Measurements from ENCODE around the gene JAKMIP1.

Gene JAKMIP1

GRCh38 chr4:6201580-6202091, 1.3 kb upstream of the JAKMIP1 start:
- DNase-seq (ENCODE audit: low spot score): no peak

- no peak for DNase-seq (ENCODE audit: low spot score)
Measured at GRCh38 chr4:6200922-6201362, 593 bp upstream of the JAKMIP1 start.

GRCh38 chr4:6199422-6199921, 877 bp downstream of the JAKMIP1 start:
- no peak for DNase-seq (ENCODE audit: low spot score)

DNA sequence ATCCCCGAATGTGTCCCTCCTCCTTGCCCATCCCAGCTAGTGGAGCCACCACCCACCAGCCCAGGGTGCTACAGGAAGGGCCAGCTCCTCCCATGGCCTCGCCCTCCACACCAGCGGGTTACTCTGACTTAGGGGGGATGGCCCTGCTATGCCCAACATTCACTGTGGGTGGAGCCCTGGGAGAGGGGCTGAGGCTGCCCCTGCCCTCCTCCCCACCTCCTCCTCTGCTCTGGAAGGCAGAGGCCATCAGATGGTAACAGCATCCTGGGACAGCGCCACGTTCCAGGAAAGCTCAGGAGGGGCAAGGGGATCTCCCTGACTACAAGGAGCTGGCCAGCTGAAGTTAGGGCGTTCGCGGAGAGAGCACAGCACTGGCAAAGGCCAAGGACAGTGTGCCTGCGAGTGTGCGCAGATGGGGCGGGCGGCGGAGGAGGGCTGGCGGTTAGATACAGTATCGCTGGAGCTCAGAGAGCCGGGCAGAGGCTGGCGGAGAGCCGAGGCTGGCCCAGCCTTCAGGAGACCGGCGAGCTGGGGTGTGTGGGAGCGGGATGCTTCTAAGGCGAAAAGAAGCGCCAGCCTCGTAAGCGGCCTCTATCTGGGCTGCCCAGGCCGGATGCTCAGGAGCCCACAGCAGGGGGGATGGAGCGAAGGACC, 1.5 kb downstream of the JAKMIP1 start:
- no peak for DNase-seq (ENCODE audit: low spot score)

DNA sequence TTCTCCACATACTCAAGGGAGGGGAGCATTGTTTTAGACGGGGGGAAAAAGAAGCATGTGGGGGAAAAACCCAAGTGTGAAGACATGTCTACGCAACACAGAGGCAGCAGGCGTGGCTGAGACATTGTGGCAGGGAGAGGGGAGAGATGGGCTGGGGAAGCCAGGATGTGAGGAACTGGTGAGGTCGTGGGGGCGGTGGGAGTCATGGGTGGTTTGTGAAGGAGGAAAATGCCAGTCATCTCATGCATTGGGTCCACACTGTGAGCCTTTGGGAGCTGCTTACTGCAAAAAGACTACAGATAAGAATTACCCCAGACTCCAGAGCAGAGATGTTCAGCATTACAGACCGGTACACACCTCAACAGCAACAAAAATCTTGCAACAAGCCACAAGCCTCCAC, 2.1 kb downstream of the JAKMIP1 start:
- DNase-seq (ENCODE audit: low spot score): no peak

DNA sequence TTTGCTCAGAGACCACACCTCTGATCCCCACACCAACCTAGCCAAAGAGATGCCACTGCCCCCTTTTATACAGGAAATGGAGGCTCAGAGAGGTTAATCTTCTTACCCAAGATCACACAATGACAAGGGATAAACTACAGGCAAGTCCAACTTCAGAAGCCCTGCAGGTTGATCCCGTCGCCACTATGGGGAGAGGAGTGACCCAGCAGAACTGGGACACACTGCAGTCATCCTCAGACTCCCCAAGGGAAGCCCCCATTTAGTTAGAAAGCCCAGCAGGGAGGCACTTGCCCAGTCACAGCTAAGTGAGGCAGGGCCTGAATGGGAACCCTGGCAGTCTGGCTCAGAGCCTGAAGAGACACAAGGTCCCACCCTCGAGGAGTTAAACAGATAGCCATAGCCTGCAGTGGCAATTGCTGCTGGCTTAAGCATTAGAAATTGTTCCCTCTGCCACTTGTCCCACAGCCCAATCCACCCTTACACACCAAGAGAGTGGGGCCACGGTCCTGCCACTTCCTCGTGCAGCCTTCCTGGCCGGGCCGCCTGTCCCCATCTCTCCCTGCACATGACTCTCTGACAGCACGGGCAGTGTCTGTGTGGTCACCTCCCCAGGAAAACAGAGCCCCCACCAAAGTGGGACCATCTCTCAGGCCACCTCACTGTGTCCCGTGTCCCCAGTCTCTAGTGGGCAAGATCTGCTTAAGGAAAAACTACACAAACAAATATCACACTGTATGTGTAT, 2.7 kb downstream of the JAKMIP1 start:
- no peak for DNase-seq (ENCODE audit: low spot score)

DNA sequence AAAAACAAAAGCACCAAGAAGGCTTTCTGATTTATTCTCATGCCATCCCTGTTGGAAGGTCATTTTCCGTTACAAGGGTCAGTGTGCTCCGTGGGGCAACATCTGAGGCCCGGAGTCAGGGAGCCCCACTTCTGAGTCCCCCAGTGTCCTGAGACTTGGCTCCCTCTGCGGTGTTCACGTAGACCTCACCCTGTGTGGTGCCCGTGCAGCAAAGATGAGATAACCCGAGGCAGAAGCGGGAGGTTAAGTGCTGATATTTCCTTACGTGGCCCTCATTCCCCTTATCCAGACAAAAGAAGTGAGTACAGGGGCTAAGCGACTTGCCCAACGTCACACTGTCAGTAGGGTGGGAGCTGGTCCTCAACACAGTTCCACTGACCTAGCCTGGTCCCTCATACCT, 3.5 kb downstream of the JAKMIP1 start:
- DNase-seq (ENCODE audit: low spot score): no peak

GRCh38 chr4:6196324-6196723, 4.0 kb downstream of the JAKMIP1 start:
- DNase-seq (ENCODE audit: low spot score): no peak

DNA sequence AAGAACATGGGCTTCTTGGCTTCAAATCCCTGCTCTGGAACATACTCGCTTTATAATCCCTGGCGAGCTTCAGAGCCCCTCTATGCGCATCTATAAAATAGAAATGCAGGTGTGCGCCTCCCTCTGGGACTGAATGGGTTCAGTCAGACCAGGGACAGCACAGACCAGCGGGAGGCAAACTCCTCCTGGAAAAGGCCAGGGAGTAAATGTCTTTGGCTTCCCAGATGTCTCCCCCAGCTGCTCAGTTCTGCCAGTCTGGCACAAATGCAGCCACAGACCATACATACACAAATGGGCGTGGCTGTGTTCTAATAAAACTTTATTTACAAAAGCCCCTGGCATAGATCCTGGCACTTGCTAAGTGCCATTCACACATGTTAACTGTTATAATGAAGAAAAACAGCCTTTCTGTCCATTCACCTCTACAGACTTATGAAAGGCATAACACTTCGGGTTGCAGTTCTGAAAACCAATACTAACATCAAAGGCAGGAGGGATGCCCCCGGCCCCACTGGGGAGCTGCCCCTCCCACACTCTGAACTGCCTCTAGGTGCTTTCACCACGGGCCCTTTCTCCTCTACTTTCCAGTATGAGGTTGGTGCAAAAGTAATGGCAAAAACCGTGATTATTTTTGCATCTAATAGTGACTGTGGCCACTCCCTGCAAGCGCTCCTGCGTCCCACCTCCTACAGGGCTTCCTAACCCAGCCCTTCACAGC, 4.6 kb downstream of the JAKMIP1 start:
- DNase-seq (ENCODE audit: low spot score): no peak

- no peak for DNase-seq (ENCODE audit: low spot score)
Measured at GRCh38 chr4:6194458-6195195, 5.7 kb downstream of the JAKMIP1 start.

DNA sequence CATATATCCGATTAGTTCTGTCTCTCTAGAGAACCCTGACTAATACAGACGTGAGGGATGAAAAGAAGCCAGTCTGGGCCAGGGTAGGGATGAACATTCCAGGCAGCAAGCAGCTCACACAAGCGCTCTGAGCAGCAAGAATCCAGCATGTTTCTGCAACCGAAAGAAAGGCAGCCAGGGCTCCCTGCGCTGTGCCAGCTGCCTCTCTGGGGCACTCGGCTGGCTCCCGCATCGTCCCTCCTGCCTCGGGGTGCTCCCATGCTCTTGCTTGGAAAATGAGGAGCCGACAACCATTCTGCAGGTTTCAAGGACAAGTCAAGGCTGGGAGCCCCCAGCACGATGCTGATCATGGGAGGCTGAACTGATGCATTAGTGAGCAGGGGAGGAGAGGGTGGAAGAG, 7.0 kb downstream of the JAKMIP1 start:
- no peak for DNase-seq (ENCODE audit: low spot score)

DNA sequence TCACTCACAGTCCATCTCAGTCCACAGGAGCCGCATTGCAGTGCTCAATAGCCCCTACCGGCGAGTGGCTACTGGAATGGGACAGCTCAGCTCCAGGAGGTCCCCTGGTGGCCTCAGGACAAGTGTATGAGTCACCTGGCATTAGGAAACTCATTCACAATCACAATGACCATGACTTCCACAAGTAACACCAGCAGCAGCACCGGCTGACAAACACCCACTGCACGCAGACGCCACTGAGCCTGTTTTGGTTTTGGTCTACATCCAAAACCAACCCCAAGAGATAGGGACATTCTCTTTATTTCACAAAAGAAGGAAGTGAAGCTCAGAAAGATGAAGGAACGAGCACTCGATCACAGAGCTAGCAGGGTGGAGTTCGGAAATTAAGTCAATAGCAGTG, 8.1 kb downstream of the JAKMIP1 start:
- no peak for DNase-seq (ENCODE audit: low spot score)

DNA sequence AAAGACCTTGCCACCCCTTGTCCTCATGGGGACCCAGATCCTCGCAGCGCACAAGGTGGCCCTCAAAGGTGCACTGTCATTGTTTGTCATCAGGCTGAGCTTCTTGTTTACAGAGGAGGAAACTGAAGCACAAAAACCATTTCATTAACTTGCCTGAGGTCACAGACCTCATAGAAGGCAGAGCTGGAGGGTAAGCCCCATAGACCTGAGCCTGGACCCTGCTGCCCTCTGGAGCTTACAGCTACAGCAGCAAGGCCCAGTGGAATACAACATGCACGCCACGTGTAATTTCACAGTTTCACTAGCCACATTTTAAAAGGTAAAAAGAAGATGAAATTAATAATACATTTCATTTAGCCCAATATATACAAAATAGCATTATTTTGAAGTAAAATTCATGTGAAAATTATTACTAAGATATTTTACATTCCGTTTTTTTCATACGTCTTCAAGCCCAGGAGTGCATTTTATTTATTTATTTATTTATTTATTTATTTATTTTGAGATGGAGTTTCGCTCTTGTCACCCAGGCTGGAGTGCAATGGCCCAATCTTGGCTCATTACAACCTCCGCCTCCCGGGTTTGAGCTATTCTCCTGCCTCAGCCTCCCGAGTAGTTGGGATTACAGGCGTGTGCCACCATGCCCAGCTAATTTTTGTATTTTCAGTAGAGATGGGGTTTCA, 8.8 kb downstream of the JAKMIP1 start:
- DNase-seq (ENCODE audit: low spot score): no peak

- no peak for DNase-seq (ENCODE audit: low spot score)
Measured at GRCh38 chr4:6190486-6190885, 9.9 kb downstream of the JAKMIP1 start.

DNA sequence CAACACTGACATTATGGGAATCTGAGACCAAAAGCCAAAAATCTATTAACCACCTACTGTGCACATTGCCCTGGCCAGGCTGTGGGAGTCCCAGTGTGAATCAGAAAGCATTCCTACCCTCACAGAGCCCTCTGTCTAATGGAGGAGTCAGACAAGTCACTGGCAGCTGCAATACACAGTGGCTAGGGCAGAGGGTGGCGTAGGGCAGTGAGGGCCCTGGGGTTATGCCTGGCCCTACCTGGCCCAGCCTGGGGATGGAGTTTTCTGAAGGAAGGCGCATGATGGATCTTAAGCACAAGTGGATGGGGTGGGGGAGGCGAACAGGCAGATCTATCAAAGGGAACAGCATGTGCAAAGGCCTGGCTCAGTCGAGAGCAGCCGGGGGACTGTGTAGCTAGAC, 10.8 kb downstream of the JAKMIP1 start:
- no peak for DNase-seq (ENCODE audit: low spot score)

DNA sequence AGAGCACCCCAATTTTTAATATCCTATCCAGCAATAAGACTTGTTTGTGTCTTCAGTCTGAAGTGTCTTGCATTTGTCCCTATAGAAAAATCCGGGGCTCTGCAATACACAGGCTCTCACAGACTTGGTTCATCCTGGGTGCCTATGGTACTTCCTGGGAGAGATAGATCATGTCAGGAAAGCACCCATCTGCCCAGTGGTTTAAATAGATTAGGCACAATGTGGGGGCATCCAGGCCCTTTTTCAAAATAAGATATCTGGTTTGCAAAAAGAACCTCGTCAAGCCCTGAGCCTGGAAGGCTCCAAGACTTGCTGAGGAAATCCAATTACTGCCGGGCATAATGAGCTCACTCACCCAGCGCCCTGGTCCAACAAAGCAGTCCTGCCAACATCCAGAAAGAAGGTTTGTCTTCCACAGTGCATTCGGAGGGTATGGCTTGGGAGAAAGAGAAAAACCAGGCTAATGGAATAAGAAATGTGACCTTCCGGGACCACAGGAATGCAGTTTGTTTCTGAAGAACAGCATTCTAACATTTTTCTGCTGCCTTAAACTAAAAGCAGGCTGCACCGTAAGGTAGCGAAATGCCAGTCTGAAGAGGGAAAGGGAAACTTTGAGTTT, 11.6 kb downstream of the JAKMIP1 start:
- no peak for DNase-seq (ENCODE audit: low spot score)

GRCh38 chr4:6184169-6184568, 16.2 kb downstream of the JAKMIP1 start:
- no peak for DNase-seq (ENCODE audit: low spot score)

- no peak for DNase-seq (ENCODE audit: low spot score)
Measured at GRCh38 chr4:6183740-6184139, 16.6 kb downstream of the JAKMIP1 start.

GRCh38 chr4:6182376-6183280, 17.7 kb downstream of the JAKMIP1 start:
- no peak for DNase-seq (ENCODE audit: low spot score)
